Body of pancreas (tissue), 4 donors: Measurements from ENCODE around the gene CD44. TPM values are rescaled to one million over a fixed set of nuclear protein-coding genes. Genes with fewer than 3 reads are reported as not detected.
"Not testable (repeated sequence)": the region's sequence is repeated elsewhere in the genome, so short reads cannot be mapped to it uniquely, and the experiment has no call there.

Source experiments
- ATAC-seq: fragments of 150-250 bp; one replicate; pipeline ENCODE4 v1.9.1; 2016
- DNase-seq, 4 donors: peaks; one replicate each; pipeline ENCODE4 v3.0.0-alpha.2; 2019
- H3K27ac ChIP-seq, 4 donors: fragments of 200-600 bp; sonication (generic); 1 replicate in 3 of 4; 2 replicates in 1 of 4; pipeline versions ENCODE4 v1.5.1 to v1.6.1; 2016 to 2019; ENCODE audit warnings: mild to moderate bottlenecking in 1 of 4, mixed read lengths in 1 of 4, moderate library complexity in 1 of 4
- H3K27me3 ChIP-seq, 2 donors: fragments of 200-600 bp; sonication (generic); one replicate each; pipeline ENCODE4 v1.6.0; 2016; ENCODE audit warnings: mild to moderate bottlenecking in 1 of 2
- H3K36me3 ChIP-seq, 2 donors: fragments of 200-600 bp; sonication (generic); replicated peaks in 1 of 2; 2 replicates each; pipeline ENCODE4 v1.5.1; 2016; ENCODE audit warnings: low read depth in 2 of 2; ENCODE audit not compliant: insufficient read depth in 1 of 2
- H3K4me1 ChIP-seq: fragments of 200-600 bp; sonication (generic); one replicate; pipeline ENCODE4 v1.6.0; 2016
- H3K4me3 ChIP-seq, 2 donors: fragments of 200-600 bp; sonication (generic); 1 replicate in 1 of 2; 2 replicates in 1 of 2; pipeline ENCODE4 v1.5.1; 2016 to 2019
- H3K9me3 ChIP-seq, 3 donors: fragments of 200-600 bp; sonication (generic); 1 replicate in 2 of 3; 2 replicates in 1 of 3; pipeline ENCODE4 v1.5.1; 2016
- CTCF ChIP-seq, 7 experiments: fragments of 450-650 bp in 4 of 7; fragments of 200-600 bp in 3 of 7; sonication (generic) in 3 of 7; IDR thresholded peaks; one replicate each; pipeline ENCODE4 v1.5.1; 2016 to 2019; ENCODE audit warnings: antibody characterized with exemption in 7 of 7
- POLR2A ChIP-seq, 3 donors: fragments of 450-650 bp; IDR thresholded peaks; one replicate each; pipeline ENCODE4 v1.6.1; 2016; ENCODE audit warnings: antibody characterized with exemption in 3 of 3, mild to moderate bottlenecking in 2 of 3
- WGBS, 2 donors: methylation state at CpG; one replicate each; pipeline ENCODE4 v1.1.5; 2017; 5-methylcytosine and 5-hydroxymethylcytosine counted together
- intact Hi-C: fragments of 100-400 bp; cut with DNase I; formaldehyde crosslinking; loops from one replicate; pipeline ENCODE4 v1.15.1; 2023
- total RNA-seq, 2 donors: library from RNA; depleted of rRNA; stranded (reverse); fragments of >200 nt; gene quantifications; one replicate each; pipeline ENCODE4 v1.1.0, GENCODE V29; 2016

CD44 gene
- 100 to 1,000 TPM; 266 to 433 TPM for total RNA-seq

- ATAC-seq (peak; percentile 77), DNase-seq (peak; percentile 75 to 87 (median 84))
- WGBS, 2 donors = 0% methylated on average over 20 to 55 of the region's 55 CpGs
- Histone ChIP-seq H3K27me3 (no peaks in the 10 kb centered on the region), H3K4me3 (peak within 1 kb of the TSS; percentile 33 to 53), H3K4me1 (peaks cover 72% of the 10 kb centered on the region), H3K9me3 (no peaks in the 10 kb centered on the region), H3K27ac (peak within 1 kb of the TSS; percentile 76 to 93 (median 88)), H3K36me3 (no peaks in the 10 kb centered on the region)
- TF ChIP-seq POLR2A (IDR thresholded peaks at IDR 0.05) (peak; percentile 81 to 94 (median 91)), CTCF (IDR thresholded peaks at IDR 0.05) (no peak)
- intact Hi-C loops = no loop called here
Measured at GRCh38 chr11:35138943-35139721, at the start of gene CD44. Gene CD44, plus strand, starts transcription at chr11:35139171. Its CDS starts 133 bp downstream, at chr11:35139304.

- ATAC-seq = no peak
- Histone ChIP-seq H3K27ac (no peak overlapping the region), H3K4me3 (no peak overlapping the region), H3K36me3 (no peaks in the 10 kb centered on the region), H3K4me1 (peaks cover 21% of the 10 kb centered on the region), H3K27me3 (no peaks in the 10 kb centered on the region), H3K9me3 (no peaks in the 10 kb centered on the region)
- intact Hi-C loops = no loop called here
- DNase-seq = no peak
- 86 to 100% methylated on average over 1 of the region's 1 CpG for WGBS, 2 donors
- TF ChIP-seq POLR2A (IDR thresholded peaks at IDR 0.05) = no peak
- TF ChIP-seq CTCF (IDR thresholded peaks at IDR 0.05) = no peak
Measured at GRCh38 chr11:35089666-35090065, 49.3 kb upstream of the CD44 start.

- DNase-seq = no peak
- TF ChIP-seq POLR2A (IDR thresholded peaks at IDR 0.05) (no peak), CTCF (IDR thresholded peaks at IDR 0.05) (no peak)
- no peaks in the 10 kb centered on the region for H3K9me3 ChIP-seq
- 83 to 94% methylated on average over 4 of the region's 4 CpGs for WGBS, 2 donors
- H3K27ac ChIP-seq = no peak overlapping the region
- intact Hi-C loops = no loop called here
- no peak for ATAC-seq
- no peaks in the 10 kb centered on the region for H3K27me3 ChIP-seq
- H3K36me3 ChIP-seq = no peaks in the 10 kb centered on the region
- H3K4me1 ChIP-seq = peaks cover 21% of the 10 kb centered on the region
- no peak overlapping the region for H3K4me3 ChIP-seq
Measured at GRCh38 chr11:35090125-35090524, 48.8 kb upstream of the CD44 start.

DNA sequence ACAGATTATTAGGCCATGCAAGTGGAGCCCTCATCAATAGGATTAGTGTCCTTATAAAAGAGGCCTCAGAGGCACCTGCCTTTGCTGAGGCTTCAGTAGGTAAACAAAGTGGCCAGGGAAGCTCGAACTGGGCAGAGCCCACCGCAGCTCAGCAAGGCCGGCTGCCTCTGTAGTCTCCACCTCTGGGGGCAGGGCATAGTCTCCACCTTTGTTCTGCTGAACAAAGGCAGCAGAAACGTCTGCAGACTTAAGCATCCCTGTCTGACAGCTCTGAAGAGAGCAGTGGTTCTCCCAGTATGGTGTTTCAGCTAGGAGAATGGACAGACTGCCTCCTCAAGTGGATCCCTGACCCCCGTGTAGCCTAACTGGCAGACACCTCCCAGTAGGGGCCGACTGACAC, 48.0 kb upstream of the CD44 start:
- H3K36me3 ChIP-seq, H3K27ac ChIP-seq, ATAC-seq, H3K9me3 ChIP-seq, intact Hi-C loops, H3K4me3 ChIP-seq, DNase-seq, H3K27me3 ChIP-seq: not testable (repeated sequence)
- 82 to 100% methylated on average over 1 to 6 of the region's 6 CpGs for WGBS, 2 donors
- peaks cover 21% of the 10 kb centered on the region for H3K4me1 ChIP-seq

DNA sequence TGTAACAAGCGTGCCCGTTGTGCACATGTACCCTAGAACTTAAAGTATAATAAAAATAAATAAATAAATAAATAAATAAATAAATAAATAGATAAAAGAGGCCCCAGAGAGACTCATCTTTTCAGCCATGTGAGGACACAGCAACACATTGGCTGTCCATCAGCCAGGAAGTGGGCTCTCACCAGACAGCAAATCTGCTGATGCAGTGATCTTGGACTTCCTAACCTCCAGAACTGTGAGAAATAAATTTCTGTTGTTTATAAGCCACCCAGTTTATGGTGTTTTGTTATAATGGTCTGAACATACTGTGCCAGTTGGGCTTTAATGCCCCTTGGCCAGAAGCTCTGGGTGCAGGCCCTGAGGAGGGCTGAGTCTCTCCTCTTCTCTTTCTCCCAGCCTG, 42.2 kb upstream of the CD44 start:
- WGBS, 2 donors = 80 to 100% methylated on average over 2 of the region's 2 CpGs
- no peaks in the 10 kb centered on the region for H3K9me3 ChIP-seq
- no peaks in the 10 kb centered on the region for H3K36me3 ChIP-seq
- no peak for TF ChIP-seq CTCF (IDR thresholded peaks at IDR 0.05)
- no peak for TF ChIP-seq POLR2A (IDR thresholded peaks at IDR 0.05)
- no peak overlapping the region for H3K27ac ChIP-seq
- DNase-seq (no peak), ATAC-seq (no peak)
- intact Hi-C loops = no loop called here
- no peaks in the 10 kb centered on the region for H3K27me3 ChIP-seq
- H3K4me3 ChIP-seq = no peak overlapping the region
- H3K4me1 ChIP-seq = peaks cover 7% of the 10 kb centered on the region
